K562 (cell line): Measurements from ENCODE around the gene TNF. TPM values are rescaled to one million over a fixed set of nuclear protein-coding genes. Genes with fewer than 3 reads are reported as not detected.
A peak's percentile ranks its signal among the peaks of the same experiment; 100 is the strongest.

Experiments used
- ATF3 ChIP-seq, 2 experiments: fragments of 450-650 bp in 1 of 2; sonication (generic) in 1 of 2; formaldehyde crosslinking in 1 of 2; IDR thresholded peaks in 1 of 2; conservative IDR thresholded peaks in 1 of 2; 2 replicates each; pipeline versions ENCODE4 v1.6.1 to v1.8.1; 2016 to 2023; ENCODE audit warnings: mild to moderate bottlenecking in 2 of 2, moderate library complexity in 2 of 2, inconsistent platforms in 1 of 2, missing genetic modification reagents in 1 of 2
- CEBPG ChIP-seq, 3 experiments: fragments of 200-800 bp in 1 of 3; sonication (Bioruptor generic) in 1 of 3; sonication (generic) in 1 of 3; formaldehyde crosslinking in 1 of 3; IDR thresholded peaks in 2 of 3; conservative IDR thresholded peaks in 1 of 3; 2 replicates each; pipeline versions ENCODE4 v1.6.1 to v1.8.0; 2016 to 2022; ENCODE audit warnings: missing compliant biosample characterization in 2 of 3, missing genetic modification characterization in 2 of 3, mild to moderate bottlenecking in 1 of 3, missing genetic modification reagents in 1 of 3
- E2F3 ChIP-seq: fragments of 250-450 bp; sonication (Bioruptor Pico); IDR thresholded peaks from 2 replicates; pipeline ENCODE4 v1.4.0; 2020; ENCODE audit warnings: mild to moderate bottlenecking
- E2F5 ChIP-seq: sonication (generic); formaldehyde crosslinking; IDR thresholded peaks from 2 replicates; pipeline ENCODE4 v1.8.0; 2022; ENCODE audit warnings: mild to moderate bottlenecking, missing genetic modification reagents
- ELK3 ChIP-seq: fragments of 450-650 bp; formaldehyde crosslinking; IDR thresholded peaks from 2 replicates; pipeline ENCODE4 v1.4.0; 2020; ENCODE audit warnings: mild to moderate bottlenecking
- ETV5 ChIP-seq: sonication (generic); formaldehyde crosslinking; IDR thresholded peaks from 2 replicates; pipeline ENCODE4 v1.4.0; 2020; ENCODE audit warnings: low read depth, mild to moderate bottlenecking, missing genetic modification reagents
- HSF4 ChIP-seq: fragments of 250-450 bp; sonication (Bioruptor Pico); IDR thresholded peaks from 2 replicates; pipeline ENCODE4 v2.1.2; 2022; ENCODE audit warnings: mild to moderate bottlenecking, moderate library complexity, borderline replicate concordance
- L3MBTL2 ChIP-seq: fragments of 450-650 bp; IDR thresholded peaks from 2 replicates; pipeline ENCODE4 v1.6.1; 2016; ENCODE audit warnings: mild to moderate bottlenecking, moderate library complexity
- NR4A1 ChIP-seq, 2 experiments: fragments of 250-450 bp in 1 of 2; fragments of 450-650 bp in 1 of 2; sonication (Bioruptor Pico) in 1 of 2; IDR thresholded peaks; 2 replicates each; pipeline versions ENCODE4 v1.4.0 to v1.6.1; 2016 to 2020; ENCODE audit warnings: mild to moderate bottlenecking in 2 of 2, missing compliant biosample characterization in 1 of 2, missing genetic modification characterization in 1 of 2, moderate library complexity in 1 of 2
- PCBP1 ChIP-seq: fragments of 200-400 bp; formaldehyde crosslinking; IDR thresholded peaks from 2 replicates; pipeline ENCODE4 v1.6.1; 2018; ENCODE audit warnings: mild to moderate bottlenecking, low read depth, low read length; ENCODE audit not compliant: poor library complexity, severe bottlenecking
- RBM39 ChIP-seq: fragments of 200-400 bp; formaldehyde crosslinking; optimal IDR thresholded peaks from 2 replicates; pipeline ENCODE3; 2018; ENCODE audit warnings: low read depth, low read length
- SMC3 ChIP-seq: conservative IDR thresholded peaks from 2 replicates; pipeline ENCODE4 v1.6.1; 2011; ENCODE audit warnings: low read depth, low read length, improper control_type of control experiment; ENCODE audit not compliant: insufficient read depth
- TOE1 ChIP-seq, 2 experiments: fragments of 450-650 bp in 1 of 2; sonication (generic) in 1 of 2; formaldehyde crosslinking in 1 of 2; IDR thresholded peaks; 2 replicates each; pipeline versions ENCODE4 v1.7.1 to v1.8.0; 2016 to 2022; ENCODE audit warnings: borderline replicate concordance in 2 of 2, mild to moderate bottlenecking in 2 of 2, antibody characterized with exemption in 1 of 2, inconsistent platforms in 1 of 2, low read depth in 1 of 2, missing genetic modification reagents in 1 of 2, moderate library complexity in 1 of 2
- USF1 ChIP-seq: sonication (generic); formaldehyde crosslinking; IDR thresholded peaks from 2 replicates; pipeline ENCODE4 v1.9.0; 2022; ENCODE audit warnings: mild to moderate bottlenecking, missing genetic modification reagents
- ZNF395 ChIP-seq: fragments of 200-800 bp; sonication (Bioruptor generic); IDR thresholded peaks from 2 replicates; pipeline ENCODE4 v1.6.1; 2017; ENCODE audit warnings: missing genetic modification characterization, missing compliant biosample characterization
- ZNF511 ChIP-seq: sonication (generic); formaldehyde crosslinking; IDR thresholded peaks from 2 replicates; pipeline ENCODE4 v1.8.0; 2022; ENCODE audit warnings: mild to moderate bottlenecking, missing genetic modification reagents
- ZNF717 ChIP-seq: fragments of 250-450 bp; sonication (Bioruptor Pico); IDR thresholded peaks from 2 replicates; pipeline ENCODE4 v1.5.0; 2021
- polyA plus RNA-seq, 8 experiments: library from polyadenylated mRNA; depleted of rRNA in 4 of 8; stranded (reverse) in 5 of 8; unstranded in 3 of 8; fragments of >200 nt; fragmentation: Nextera tagmentation in 2 of 8; fragmentation: Illumina TruSeq in 1 of 8; extraction: Ambion mirVana in 2 of 8; extraction: Trizol in 1 of 8; gene quantifications; 2 replicates each; pipeline versions ENCODE4 v1.2.1 to v1.2.3, GENCODE V29; 2011 to 2014; ENCODE audit warnings: inconsistent platforms in 1 of 8, missing spikeins in 1 of 8
- total RNA-seq, 7 experiments: library from RNA; depleted of rRNA in 6 of 7; stranded (reverse); fragments of >200 nt in 6 of 7; fragmentation: Illumina TruSeq in 2 of 7; extraction: Trizol in 2 of 7; gene quantifications; 2 replicates each; pipeline versions ENCODE4 v1.2.1 to v1.2.3, GENCODE V29; 2011 to 2021; ENCODE audit warnings: low replicate concordance in 1 of 7

Gene TNF
- total and polyA plus RNA-seq, 9 of the 15 experiments (the other 6 are each of a cell fraction or from before 2014, with no cell fraction given): 0.08 to 0.40 TPM; not detected in 7

- TF ChIP-seq TOE1 (IDR thresholded peaks at IDR 0.05; ENCODE audit: borderline replicate concordance) (no peak), TOE1 (CRISPR knock-in tag; IDR thresholded peaks at IDR 0.05; ENCODE audit: borderline replicate concordance, low read depth) (0 out of 2 replicates have a peak, but pooled peaks have one; percentile 44), PCBP1 (no peak), RBM39 (no peak), CEBPG (CRISPR knock-in tag; IDR thresholded peaks at IDR 0.05) (peak; percentile 16; the same call in 1 of the 2 replicates), CEBPG (tag; conservative IDR thresholded peaks at IDR 0.05 in 1 of 2, IDR thresholded peaks at IDR 0.05 in 1 of 2) (no peak), L3MBTL2 (peak; percentile 56; the same call in 1 of the 2 replicates), ZNF717 (CRISPR knock-in tag) (no peak), HSF4 (CRISPR knock-in tag) (no peak), ETV5 (CRISPR knock-in tag) (no peak), ZNF395 (CRISPR knock-in tag) (no peak), E2F5 (CRISPR knock-in tag) (0 out of 2 replicates have a peak, but pooled peaks have one; percentile 50), ELK3 (CRISPR knock-in tag) (no peak), E2F3 (CRISPR knock-in tag) (0 out of 2 replicates have a peak, but pooled peaks have one; percentile 17), NR4A1 (CRISPR knock-in tag; IDR thresholded peaks at IDR 0.05) (no peak), NR4A1 (tag; IDR thresholded peaks at IDR 0.05) (peak; percentile 59; the same call in 1 of the 2 replicates), ZNF511 (CRISPR knock-in tag) (peak; percentile 47; the same call in 1 of the 2 replicates), USF1 (CRISPR knock-in tag) (peak; percentile 57), ATF3 (IDR thresholded peaks at IDR 0.05) (peak; percentile 37; the same call in 1 of the 2 replicates), ATF3 (CRISPR knock-in tag; conservative IDR thresholded peaks at IDR 0.05) (no peak), SMC3 (no peak)
Observed at GRCh38 chr6:31525932-31526591, 49.3 kb upstream of the TNF start (continued).
